Activated CD4-positive, alpha-beta memory T cell treated with anti-CD3 and anti-CD28 coated beads for 36 hours (primary cell): ENCODE results near the gene ATP6V0D1. TPM values are rescaled to one million over a fixed set of nuclear protein-coding genes. Genes with fewer than 3 reads are reported as not detected.

Source experiments
- CTCF ChIA-PET: fragments of 350-600 bp; sonication (Branson Sonifier 250); formaldehyde crosslinking; loops from one replicate; lab custom pipeline; 2021; ENCODE audit warnings: antibody characterized with exemption, inconsistent platforms; lab: Charles Lee
- POLR2A ChIA-PET: fragments of 350-600 bp; sonication (Branson Sonifier 250); formaldehyde crosslinking; loops from one replicate; lab custom pipeline; 2021; ENCODE audit warnings: antibody characterized with exemption; lab: Charles Lee
- DNase-seq: peaks from one replicate; pipeline ENCODE4 v3.0.0-alpha.2; 2020
- H3K27ac Mint-ChIP-seq: one replicate; pipeline ENCODE4 v1.8.0; 2021; ENCODE audit warnings: mixed read lengths
- H3K27me3 Mint-ChIP-seq: one replicate; pipeline ENCODE4 v1.8.0; 2021; ENCODE audit warnings: mixed read lengths
- H3K36me3 Mint-ChIP-seq: one replicate; pipeline ENCODE4 v1.8.0; 2021; ENCODE audit warnings: mixed read lengths
- H3K4me1 Mint-ChIP-seq: one replicate; pipeline ENCODE4 v1.8.0; 2021; ENCODE audit warnings: low read depth, mixed read lengths
- H3K4me3 Mint-ChIP-seq: one replicate; pipeline ENCODE4 v1.8.0; 2021; ENCODE audit warnings: mild to moderate bottlenecking, mixed read lengths
- H3K9me3 Mint-ChIP-seq: one replicate; pipeline ENCODE4 v1.8.0; 2021; ENCODE audit warnings: mixed read lengths
- intact Hi-C: fragments of 100-400 bp; cut with micrococcal nuclease; formaldehyde crosslinking; loops from one replicate; pipeline ENCODE4 v1.15.1; 2023
- total RNA-seq, 2 experiments: library from RNA; stranded (reverse); gene quantifications; one replicate each; pipeline ENCODE4 v1.2.3, GENCODE V29; 2021

ATP6V0D1 gene
- total RNA-seq, 2 experiments from 2014 or later: 25.0 to 26.3 TPM

- POLR2A ChIA-PET: no interaction called here
- H3K36me3 Mint-ChIP-seq: no peaks in the 10 kb centered on the region
- intact Hi-C loops: no loop called here
- H3K4me3 Mint-ChIP-seq: no peak overlapping the region
- CTCF ChIA-PET: interaction anchor here (1.0 to 1.6 kb wide), 2 partner anchors 46 to 47 kb away, joined by 4 to 5 read pairs; no protein-coding TSS in a partner anchor
- no peak overlapping the region for H3K27ac Mint-ChIP-seq
- no peaks in the 10 kb centered on the region for H3K9me3 Mint-ChIP-seq
- no peak for DNase-seq
- peaks cover 51% of the 10 kb centered on the region for H3K4me1 Mint-ChIP-seq
- no peaks in the 10 kb centered on the region for H3K27me3 Mint-ChIP-seq
Measured at GRCh38 chr16:67474551-67475455, 6.2 kb downstream of the ATP6V0D1 start.

GRCh38 chr16:67471758-67472384 lies 9.1 kb downstream of the ATP6V0D1 start:
- intact Hi-C loops: no loop called here

GRCh38 chr16:67470359-67470758 lies 10.6 kb downstream of the ATP6V0D1 start:
- no peak for DNase-seq
- no peaks in the 10 kb centered on the region for H3K9me3 Mint-ChIP-seq
- H3K4me1 Mint-ChIP-seq: peaks cover 28% of the 10 kb centered on the region
- intact Hi-C loops: no loop called here
- H3K27ac Mint-ChIP-seq: no peak overlapping the region
- no peaks in the 10 kb centered on the region for H3K27me3 Mint-ChIP-seq
- H3K36me3 Mint-ChIP-seq: no peaks in the 10 kb centered on the region
- no peak overlapping the region for H3K4me3 Mint-ChIP-seq
- ChIA-PET POLR2A (no interaction called here), CTCF (interaction anchor here (0.7 to 1.5 kb wide), 3 partner anchors 11 to 71 kb away, joined by 3 to 6 read pairs (median 3); partner anchors contain the start of gene ATP6V0D1)

More at GRCh38 chr16:67471758-67472384, 9.1 kb downstream of the ATP6V0D1 start:
- POLR2A ChIA-PET: no interaction called here
- no peaks in the 10 kb centered on the region for H3K9me3 Mint-ChIP-seq
- H3K27me3 Mint-ChIP-seq: no peaks in the 10 kb centered on the region
- no peak overlapping the region for H3K27ac Mint-ChIP-seq
- CTCF ChIA-PET: interaction anchor here (1.1 to 1.7 kb wide), 3 partner anchors 10 to 72 kb away, joined by 3 to 7 read pairs (median 6); partner anchors contain the start of gene ATP6V0D1
- peaks cover 35% of the 10 kb centered on the region for H3K4me1 Mint-ChIP-seq
- DNase-seq: no peak
- no peak overlapping the region for H3K4me3 Mint-ChIP-seq
- no peaks in the 10 kb centered on the region for H3K36me3 Mint-ChIP-seq

- POLR2A ChIA-PET: no interaction called here
- Mint-ChIP-seq H3K36me3 (no peaks in the 10 kb centered on the region), H3K27ac (no peak overlapping the region), H3K9me3 (no peaks in the 10 kb centered on the region), H3K4me3 (no peak overlapping the region), H3K27me3 (no peaks in the 10 kb centered on the region), H3K4me1 (peaks cover 21% of the 10 kb centered on the region)
- intact Hi-C loops: no loop called here
- no peak for DNase-seq
- CTCF ChIA-PET: interaction anchor here (0.6 to 6.2 kb wide), 7 partner anchors 12 to 208 kb away, joined by 3 to 71 read pairs (median 4); partner anchors contain the start of genes ATP6V0D1 and HSD11B2
Measured at GRCh38 chr16:67468731-67469130, 12.2 kb downstream of the ATP6V0D1 start.

- Mint-ChIP-seq H3K27ac (no peak overlapping the region), H3K4me1 (peaks cover 10% of the 10 kb centered on the region), H3K36me3 (no peaks in the 10 kb centered on the region), H3K4me3 (no peak overlapping the region), H3K9me3 (no peaks in the 10 kb centered on the region), H3K27me3 (no peaks in the 10 kb centered on the region)
- CTCF ChIA-PET: interaction anchor here (0.6 to 6.2 kb wide), 8 partner anchors 14 to 236 kb away, joined by 3 to 71 read pairs (median 8); no protein-coding TSS in a partner anchor
- DNase-seq: no peak
- POLR2A ChIA-PET: no interaction called here
- intact Hi-C loops: no loop called here
Measured at GRCh38 chr16:67466581-67466980, 14.4 kb downstream of the ATP6V0D1 start.

GRCh38 chr16:67464565-67464964 lies 16.4 kb downstream of the ATP6V0D1 start:
- ChIA-PET CTCF (interaction anchor here (5.4 to 6.2 kb wide), 2 partner anchors 17 to 38 kb away, joined by 51 to 71 read pairs; no protein-coding TSS in a partner anchor), POLR2A (no interaction called here)
- H3K4me1 Mint-ChIP-seq: peaks cover 10% of the 10 kb centered on the region
- no peaks in the 10 kb centered on the region for H3K27me3 Mint-ChIP-seq
- no peak overlapping the region for H3K27ac Mint-ChIP-seq
- no peak overlapping the region for H3K4me3 Mint-ChIP-seq
- intact Hi-C loops: no loop called here
- DNase-seq: no peak
- no peaks in the 10 kb centered on the region for H3K36me3 Mint-ChIP-seq
- H3K9me3 Mint-ChIP-seq: no peaks in the 10 kb centered on the region

GRCh38 chr16:67463691-67464090 lies 17.3 kb downstream of the ATP6V0D1 start:
- Mint-ChIP-seq H3K9me3 (no peaks in the 10 kb centered on the region), H3K27ac (no peak overlapping the region), H3K4me3 (no peak overlapping the region), H3K36me3 (no peaks in the 10 kb centered on the region), H3K4me1 (peaks cover 10% of the 10 kb centered on the region), H3K27me3 (no peaks in the 10 kb centered on the region)
- DNase-seq: no peak
- intact Hi-C loops: no loop called here
- CTCF ChIA-PET: interaction anchor here (6.2 kb wide), 1 partner anchor 37 kb away, joined by 71 read pairs; no protein-coding TSS in a partner anchor
- POLR2A ChIA-PET: no interaction called here

GRCh38 chr16:67463059-67463458 lies 17.9 kb downstream of the ATP6V0D1 start:
- no peak overlapping the region for H3K4me3 Mint-ChIP-seq
- no peaks in the 10 kb centered on the region for H3K36me3 Mint-ChIP-seq
- H3K4me1 Mint-ChIP-seq: peaks cover 7% of the 10 kb centered on the region
- H3K27ac Mint-ChIP-seq: no peak overlapping the region
- intact Hi-C loops: no loop called here
- H3K9me3 Mint-ChIP-seq: no peaks in the 10 kb centered on the region
- CTCF ChIA-PET: interaction anchor here (1.1 to 6.2 kb wide), 3 partner anchors 15 to 37 kb away, joined by 3 to 71 read pairs (median 3); no protein-coding TSS in a partner anchor
- DNase-seq: no peak
- H3K27me3 Mint-ChIP-seq: no peaks in the 10 kb centered on the region
- POLR2A ChIA-PET: no interaction called here

- Mint-ChIP-seq H3K27me3 (no peaks in the 10 kb centered on the region), H3K9me3 (no peaks in the 10 kb centered on the region), H3K4me3 (no peak overlapping the region), H3K36me3 (no peaks in the 10 kb centered on the region), H3K27ac (no peak overlapping the region), H3K4me1 (peaks cover 6% of the 10 kb centered on the region)
- intact Hi-C loops: no loop called here
- CTCF ChIA-PET: interaction anchor here (1.1 to 6.2 kb wide), 3 partner anchors 14 to 36 kb away, joined by 3 to 71 read pairs (median 3); no protein-coding TSS in a partner anchor
- no peak for DNase-seq
- POLR2A ChIA-PET: no interaction called here
Measured at GRCh38 chr16:67462279-67462655, 18.7 kb downstream of the ATP6V0D1 start.

- H3K27ac Mint-ChIP-seq: no peak overlapping the region
- H3K9me3 Mint-ChIP-seq: no peaks in the 10 kb centered on the region
- H3K27me3 Mint-ChIP-seq: no peaks in the 10 kb centered on the region
- no peak for DNase-seq
- POLR2A ChIA-PET: no interaction called here
- peaks cover 9% of the 10 kb centered on the region for H3K4me1 Mint-ChIP-seq
- H3K36me3 Mint-ChIP-seq: no peaks in the 10 kb centered on the region
- CTCF ChIA-PET: interaction anchor here (0.9 to 1.3 kb wide), 3 partner anchors 14 to 487 kb away, joined by 3 read pairs; no protein-coding TSS in a partner anchor
- no peak overlapping the region for H3K4me3 Mint-ChIP-seq
- intact Hi-C loops: no loop called here
Measured at GRCh38 chr16:67461600-67462278, 19.2 kb downstream of the ATP6V0D1 start.

- Mint-ChIP-seq H3K4me3 (no peak overlapping the region), H3K27me3 (no peaks in the 10 kb centered on the region), H3K27ac (no peak overlapping the region), H3K9me3 (no peaks in the 10 kb centered on the region), H3K4me1 (peaks cover 12% of the 10 kb centered on the region), H3K36me3 (no peaks in the 10 kb centered on the region)
- CTCF ChIA-PET: interaction anchor here (0.9 kb wide), 1 partner anchor 488 kb away, joined by 3 read pairs; no protein-coding TSS in a partner anchor
- intact Hi-C loops: no loop called here
- DNase-seq: no peak
- POLR2A ChIA-PET: no interaction called here
Measured at GRCh38 chr16:67460961-67461360, 20.0 kb downstream of the ATP6V0D1 start.
